OCI-M1 (cell line): ENCODE data around the gene DPP6.
A peak's percentile ranks its signal among the peaks of the same experiment; 100 is the strongest.

Experiments
- DNase-seq: peaks from one replicate; lab custom pipeline; 2025; lab: John Stamatoyannopoulos, UW

The DPP6 gene

DNA sequence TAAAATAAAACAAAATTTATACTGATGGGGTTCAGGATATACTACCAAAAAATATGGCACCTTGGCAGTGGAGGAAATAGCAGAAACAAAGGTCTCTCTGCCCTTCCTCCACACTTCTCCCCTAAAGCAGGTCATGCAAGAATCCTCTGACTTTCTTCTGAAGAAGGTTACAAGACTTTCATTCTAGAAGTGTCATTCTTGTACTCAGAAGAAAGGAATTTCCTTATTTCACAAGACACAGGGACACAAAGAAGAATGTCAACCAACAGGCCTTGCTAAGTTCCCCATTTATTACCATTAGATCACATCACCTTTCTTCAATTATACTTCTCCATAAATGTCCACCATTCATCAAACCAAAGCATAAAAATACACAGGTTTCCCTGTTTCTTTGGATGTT, 480.6 kb downstream of the DPP6 start:
- no peak for DNase-seq

DNA sequence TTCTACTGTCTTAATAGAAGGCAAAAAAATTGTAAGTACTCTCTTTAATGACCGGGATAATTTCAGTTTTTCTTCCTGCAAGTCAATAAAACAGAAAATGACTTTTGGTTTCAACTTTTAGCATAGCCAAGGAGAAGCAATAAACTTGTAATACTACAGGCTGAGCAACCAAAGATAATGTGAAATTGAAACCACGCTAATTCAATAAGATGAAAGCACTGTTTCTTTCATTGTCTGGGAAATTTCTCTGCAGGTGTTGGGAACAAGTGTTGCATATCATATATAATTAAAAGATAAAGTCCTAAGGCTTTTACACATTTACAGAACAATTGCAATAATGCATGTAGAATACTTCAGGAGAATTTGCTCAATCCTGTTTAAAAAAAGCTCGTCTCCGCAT, 488.4 kb downstream of the DPP6 start:
- no peak for DNase-seq

DNA sequence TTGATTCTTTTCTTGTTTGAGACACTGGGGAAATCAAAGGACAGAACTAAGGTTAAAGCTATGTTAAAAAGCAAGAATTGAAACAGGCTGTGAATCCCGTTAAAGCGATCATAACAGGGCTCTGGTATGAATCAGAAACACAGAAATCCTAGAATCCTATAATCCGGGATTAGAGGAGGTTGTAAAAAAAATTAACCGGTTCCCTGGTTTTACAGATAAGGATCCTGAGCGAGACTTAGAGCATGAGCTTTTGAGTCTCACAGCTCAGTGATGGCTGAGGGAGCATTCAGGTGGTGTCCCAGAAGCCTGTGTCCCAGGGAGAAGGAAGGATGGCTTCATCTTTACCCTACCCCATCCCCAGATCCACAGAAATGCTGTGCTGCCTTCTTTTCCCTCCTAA, 489.4 kb downstream of the DPP6 start:
- DNase-seq: no peak

DNA sequence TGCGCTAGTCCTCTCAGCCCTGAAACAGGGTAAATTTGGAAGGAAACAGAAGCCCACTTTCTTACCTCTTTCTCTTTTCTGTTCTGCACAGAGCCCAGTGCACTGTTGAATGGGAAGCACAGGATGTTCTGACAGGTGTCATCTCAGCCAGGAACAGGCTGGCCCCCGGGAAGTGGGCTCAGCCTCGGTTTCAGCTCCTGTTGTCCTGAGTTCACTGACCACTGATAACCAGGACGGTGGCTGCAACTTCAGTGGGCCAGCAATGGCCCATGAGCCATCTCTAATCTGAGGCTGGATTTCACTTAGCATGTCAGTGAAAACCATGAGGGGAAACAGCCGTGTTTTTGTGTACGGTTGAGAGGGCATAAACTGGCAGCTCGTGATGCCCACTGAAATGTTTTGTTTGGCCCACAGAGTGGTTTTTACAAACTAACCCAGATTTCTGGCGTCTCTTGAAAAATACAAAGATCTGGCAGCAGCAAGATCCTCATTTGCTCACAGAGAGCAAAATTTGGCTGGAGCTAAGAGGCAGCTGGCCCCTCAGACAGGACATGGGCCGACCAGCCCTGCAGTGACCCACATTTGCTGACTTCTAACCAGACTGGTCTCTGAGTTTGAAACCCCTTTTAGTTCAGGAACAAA, 494.9 kb downstream of the DPP6 start:
- DNase-seq: no peak

DNA sequence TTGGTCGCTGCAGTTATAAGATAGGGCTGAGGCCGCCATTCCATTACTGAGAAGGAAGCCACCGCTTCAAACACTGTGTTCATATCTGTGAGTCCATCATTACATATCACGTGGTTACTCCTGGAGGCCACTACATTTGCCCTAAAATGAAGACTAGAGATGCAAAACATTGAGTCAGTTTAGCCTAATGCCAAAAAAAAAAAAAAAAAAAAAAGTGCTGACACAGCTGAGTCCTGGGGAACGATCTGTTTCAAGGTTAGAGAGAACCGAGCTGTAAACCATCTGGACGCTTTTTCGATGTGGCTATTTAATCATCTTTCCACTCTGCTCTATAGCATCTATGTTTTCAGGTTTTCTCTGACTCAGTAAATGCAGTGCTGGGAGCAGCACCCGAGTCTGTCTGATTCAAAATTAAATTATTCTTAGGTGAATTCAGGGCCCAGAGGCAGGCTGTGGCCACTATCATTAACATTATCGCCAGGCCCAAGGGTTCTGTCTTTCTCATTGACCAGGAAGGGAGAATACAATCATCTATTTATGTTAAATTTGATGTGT, 501.6 kb downstream of the DPP6 start:
- DNase-seq: no peak

DNA sequence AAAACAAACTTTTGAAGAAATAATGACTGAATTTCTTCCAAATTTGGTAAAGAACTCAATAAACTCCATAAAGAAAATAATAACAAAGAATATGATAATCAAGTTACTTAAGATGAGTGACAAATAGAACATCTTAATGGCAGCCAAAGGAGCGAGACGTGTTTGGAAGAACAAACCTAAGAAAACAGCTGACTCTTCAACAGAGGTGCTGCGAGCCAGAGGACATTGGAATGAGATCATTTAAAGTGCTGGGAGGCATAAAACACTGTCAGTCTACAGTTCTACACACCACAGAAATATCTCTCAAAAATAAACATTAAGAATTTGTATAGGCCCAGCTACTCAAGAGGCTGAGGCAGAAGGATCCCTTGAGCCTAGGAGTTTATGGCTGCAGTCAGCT, 507.3 kb downstream of the DPP6 start:
- no peak for DNase-seq

DNA sequence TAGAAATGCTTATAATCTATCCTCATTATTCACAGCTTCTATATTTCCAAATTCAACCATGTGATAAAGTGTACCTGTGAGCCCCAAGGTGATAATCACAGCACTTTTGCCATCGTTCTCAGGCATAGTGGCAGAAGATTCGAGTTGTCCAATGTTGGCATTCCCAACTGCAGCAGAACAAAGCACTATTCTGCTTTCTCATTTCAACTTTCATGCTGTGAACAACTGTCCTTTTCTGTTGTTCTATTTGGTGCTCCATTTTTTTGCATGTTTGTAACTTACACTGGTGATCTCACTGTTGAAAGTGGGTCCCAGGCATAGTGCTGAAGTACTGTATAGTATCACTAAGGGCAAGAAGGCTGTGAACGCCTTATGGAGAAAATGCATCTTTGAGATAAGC, 512.5 kb downstream of the DPP6 start:
- DNase-seq: no peak

DNA sequence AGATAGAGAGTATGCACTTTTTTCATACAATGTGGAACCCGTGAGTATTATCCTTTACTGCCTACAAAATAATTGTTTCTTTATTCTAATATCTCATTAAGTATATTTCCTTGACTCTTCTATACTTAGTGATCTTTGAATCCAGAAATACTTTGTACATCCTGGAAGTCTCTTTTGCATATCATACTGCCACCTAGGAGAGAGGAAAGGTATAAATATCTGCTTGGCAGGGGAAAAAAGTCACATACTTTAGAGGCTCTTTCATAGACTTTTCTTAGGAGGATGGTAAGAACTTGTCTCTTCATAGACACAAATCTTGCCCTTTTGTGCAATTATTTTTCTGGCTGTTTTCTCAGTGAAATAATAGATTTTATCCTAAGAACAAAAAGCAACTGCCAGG, 514.7 kb downstream of the DPP6 start:
- peak; percentile 2 for DNase-seq

DNA sequence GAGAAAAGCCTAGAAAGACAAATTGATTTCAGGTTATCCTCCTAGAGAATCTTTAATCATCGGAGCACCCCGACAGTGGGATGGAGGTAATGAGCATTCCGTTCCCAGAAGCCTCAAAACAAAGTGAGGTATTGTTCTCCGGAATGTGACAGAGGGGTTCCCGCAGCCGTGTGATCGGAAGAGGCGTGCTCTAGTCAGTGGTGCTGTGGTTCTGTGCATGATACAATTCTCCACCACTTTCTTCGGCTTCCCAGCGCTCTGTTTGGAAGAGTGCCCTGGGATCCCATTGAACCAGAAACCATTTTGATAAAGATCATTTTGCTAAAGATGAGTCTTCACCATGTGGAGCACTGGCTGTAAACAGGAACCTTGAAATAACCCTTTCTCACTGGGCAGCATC, 516.1 kb downstream of the DPP6 start:
- no peak for DNase-seq

DNA sequence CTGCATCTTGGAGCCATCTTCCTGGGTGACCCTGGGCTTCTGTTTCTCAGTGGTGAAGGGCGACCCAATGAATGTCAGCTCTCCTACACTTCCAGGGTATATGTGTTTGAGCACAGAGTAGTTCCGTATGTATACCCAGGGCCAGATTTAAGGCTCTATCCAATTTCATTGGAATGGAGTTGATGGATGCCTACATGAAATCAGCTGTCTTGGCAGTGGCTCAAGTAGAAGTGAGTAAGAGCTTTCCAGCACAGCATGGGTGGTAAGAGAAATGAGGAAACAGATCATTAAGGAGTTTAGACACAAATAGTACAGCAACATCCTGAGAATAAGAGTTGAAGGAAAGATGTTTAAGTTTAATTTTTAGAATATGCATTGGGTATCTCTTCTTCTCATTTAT, 517.7 kb downstream of the DPP6 start:
- no peak for DNase-seq

DNA sequence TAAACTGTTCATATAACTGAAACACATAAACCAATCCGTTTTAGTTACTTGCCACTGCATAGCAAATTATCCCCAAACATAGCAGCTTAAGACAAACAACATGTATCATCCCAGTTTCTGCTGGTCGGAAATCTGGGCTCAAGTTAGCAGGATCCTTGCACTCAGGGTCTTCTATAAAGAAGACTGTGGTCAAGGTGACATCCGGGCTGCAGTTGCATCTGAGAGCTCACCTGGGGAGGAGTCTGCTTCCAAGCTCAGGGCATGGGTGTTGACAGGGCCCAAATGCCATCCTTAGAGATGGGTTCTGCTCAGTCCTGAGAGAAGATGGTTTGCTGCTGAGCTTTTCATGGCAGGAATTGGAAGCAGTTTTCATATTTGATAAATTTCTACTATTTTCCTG, 519.6 kb downstream of the DPP6 start:
- DNase-seq: no peak

DNA sequence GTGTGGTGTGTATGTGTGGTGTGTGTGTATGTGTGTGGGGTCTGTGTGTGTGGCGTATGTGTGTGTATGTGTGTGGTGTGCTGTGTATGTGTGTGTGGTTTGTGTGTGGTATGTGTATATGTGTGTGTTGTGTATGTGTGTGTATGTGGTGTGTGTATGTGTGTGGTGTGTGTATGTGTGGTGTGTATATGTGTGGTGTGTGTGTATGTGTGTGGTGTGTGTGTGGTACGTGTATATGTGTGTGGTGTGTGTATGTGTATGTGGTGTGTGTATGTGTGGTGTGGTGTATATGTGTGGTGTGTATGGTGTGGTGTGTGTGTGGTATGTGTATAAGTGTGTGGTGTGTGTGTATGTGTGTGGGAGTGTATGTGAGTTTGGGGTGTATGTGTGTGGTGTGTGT, 522.0 kb downstream of the DPP6 start:
- DNase-seq: no peak

DNA sequence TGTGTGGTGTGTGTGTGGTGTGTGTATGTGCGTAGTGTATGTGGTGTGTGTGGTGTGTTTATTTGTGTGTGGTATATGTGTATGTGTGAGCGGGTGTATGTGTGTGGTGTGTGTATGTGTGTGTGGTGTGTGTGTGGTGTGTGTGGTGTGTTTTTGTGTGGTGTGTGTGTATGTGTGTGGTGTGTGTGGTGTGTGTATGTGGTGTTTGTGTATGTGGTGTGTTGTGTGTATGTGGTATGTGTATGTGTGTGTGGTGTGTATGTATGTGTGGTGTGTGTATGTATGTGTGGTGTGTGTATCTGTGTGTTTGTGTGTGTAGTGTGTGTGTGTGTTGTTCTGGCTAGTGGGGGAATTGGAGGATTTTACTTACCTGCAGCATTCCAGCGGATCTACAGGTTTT, 523.3 kb downstream of the DPP6 start:
- DNase-seq: no peak

DNA sequence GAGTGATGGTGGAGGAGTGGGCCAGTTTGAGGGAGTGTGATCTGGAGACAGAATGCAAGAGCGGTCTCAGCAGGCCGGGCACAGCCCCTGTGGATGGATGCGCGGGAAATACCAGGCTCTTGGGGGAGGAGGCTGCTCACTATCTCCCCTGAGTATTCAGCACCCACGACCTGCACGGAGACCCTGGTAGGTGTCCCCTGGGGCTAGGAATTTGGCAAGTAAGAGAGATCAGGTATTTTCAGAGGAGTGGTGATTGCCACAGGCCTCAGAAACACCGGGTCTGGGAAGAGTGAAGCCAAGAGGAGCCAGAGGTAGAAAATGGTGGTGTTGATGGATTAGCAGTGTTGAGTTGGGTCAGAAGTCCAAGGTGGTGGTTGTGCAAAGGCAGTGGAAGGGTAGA, 524.4 kb downstream of the DPP6 start:
- no peak for DNase-seq

DNA sequence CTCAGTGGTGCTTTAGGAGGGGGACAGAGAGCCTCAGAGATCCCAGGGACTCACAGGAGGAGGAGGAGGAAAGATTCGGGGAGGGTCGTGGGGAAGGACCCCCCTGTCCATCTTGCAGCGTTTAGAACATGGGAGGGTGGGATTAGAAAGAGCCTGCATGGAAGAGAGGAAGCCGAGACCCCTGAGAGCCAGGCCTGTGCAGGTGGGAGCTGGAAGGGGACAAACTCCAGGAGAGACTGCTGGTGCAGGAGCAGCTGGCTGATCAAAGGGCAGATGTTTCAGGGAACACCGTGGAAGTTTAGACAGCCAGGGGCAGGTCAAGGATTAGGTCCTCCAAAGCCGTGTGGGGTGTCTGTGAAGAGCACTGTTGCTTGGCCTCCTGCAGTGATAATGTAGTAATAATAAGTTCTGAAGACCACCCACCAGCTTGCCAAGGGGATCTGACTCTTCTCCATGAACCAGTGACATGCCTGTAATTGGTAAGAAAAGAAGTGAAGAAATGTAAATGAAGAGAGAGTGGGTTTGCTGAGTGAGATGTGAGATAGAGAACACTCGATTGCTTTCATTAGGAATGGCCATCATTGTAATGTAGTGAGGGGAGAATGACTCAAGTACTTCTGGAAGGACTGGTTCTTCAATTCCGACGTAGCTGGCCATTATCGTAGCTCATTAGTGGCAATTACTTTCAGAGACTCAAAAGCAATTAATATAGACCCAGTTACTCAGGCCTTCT, 525.1 kb downstream of the DPP6 start:
- no peak for DNase-seq

DNA sequence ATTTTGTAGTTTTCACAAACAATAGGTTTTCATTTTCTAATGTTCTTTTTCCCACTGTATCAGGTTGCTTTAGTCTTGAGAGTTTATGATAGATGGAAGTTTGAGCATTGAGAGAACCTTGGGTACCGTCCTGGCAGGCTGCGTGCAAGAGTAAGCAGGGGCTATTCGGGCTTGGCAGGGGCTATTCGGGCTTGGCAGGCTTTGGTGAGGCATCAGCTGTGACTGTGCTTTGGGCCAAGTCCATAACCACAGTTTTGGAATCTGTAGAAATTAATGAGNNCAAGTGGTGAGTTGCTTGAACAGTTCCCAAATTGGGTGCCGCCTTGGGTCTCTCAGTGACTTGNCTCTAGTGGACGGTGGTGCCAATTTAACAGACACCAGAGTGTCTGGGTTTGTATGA, 526.1 kb downstream of the DPP6 start:
- DNase-seq: no peak

DNA sequence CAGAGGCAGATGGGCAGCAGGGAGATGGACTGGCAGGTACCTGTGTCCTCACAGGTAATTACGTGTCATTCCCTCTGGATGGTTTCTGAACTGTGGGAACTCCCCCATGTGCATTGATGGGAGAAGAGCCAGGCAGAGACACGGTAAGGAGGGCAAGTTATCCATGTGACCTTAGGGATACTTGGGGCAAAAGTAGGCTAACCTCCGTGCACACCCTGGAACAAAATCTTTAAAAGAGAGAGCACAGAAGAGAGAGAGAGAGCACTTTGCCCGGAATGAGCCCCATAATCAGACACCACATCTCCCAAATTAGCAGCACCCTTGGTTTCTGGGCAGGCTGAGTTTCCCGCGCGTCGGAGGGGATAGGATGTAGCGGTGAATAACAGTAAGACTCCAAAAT, 527.5 kb downstream of the DPP6 start:
- DNase-seq: no peak

DNA sequence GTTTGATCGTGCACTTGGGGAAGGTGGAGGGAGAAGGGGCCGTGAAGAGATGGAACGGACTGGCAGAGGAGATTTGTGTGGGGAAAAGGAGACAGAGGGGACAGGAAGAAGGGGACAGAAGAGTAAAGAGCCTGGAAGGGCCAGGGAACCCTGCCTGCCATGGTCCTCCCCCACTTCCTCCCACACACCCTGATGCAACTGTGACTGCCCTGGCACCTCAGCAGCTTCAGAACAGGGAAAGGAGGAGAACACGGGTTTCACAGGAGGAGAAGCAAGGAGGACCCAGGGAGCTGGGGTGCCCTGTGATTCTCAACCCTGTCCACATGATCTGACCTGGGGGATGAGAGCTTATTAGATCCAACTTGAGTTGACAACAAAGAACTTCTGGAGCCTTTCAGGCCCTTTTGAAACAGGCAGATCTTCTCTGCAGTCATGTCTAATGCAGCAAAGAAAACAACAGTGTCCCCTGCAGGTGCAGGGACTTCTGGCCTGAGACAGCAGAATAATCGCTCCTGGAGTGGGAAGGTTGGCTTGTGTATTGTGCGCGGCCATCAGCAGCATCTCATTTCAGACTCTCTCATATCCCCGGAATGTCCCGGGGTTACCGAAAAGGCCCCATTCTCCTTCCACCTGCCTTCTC, 529.2 kb downstream of the DPP6 start:
- DNase-seq: no peak

DNA sequence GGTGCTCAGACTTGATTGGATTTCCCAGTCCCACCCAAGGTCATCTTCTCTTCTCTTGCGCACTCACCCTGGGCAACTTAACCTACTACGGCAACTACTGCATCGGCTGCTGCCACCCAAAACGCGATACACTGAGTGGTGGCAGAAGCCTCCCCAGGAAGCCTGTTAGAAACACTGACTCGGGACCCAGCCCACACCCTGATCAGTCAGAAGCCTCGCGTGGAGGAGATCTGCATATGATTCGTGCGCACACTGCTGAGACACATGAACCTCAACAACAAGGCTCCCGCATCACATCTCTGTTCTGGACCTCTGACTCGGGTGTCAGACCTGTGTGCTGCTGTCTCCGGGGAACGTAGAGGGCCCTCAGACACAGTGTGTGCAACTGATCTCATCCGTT, 531.3 kb downstream of the DPP6 start:
- no peak for DNase-seq

DNA sequence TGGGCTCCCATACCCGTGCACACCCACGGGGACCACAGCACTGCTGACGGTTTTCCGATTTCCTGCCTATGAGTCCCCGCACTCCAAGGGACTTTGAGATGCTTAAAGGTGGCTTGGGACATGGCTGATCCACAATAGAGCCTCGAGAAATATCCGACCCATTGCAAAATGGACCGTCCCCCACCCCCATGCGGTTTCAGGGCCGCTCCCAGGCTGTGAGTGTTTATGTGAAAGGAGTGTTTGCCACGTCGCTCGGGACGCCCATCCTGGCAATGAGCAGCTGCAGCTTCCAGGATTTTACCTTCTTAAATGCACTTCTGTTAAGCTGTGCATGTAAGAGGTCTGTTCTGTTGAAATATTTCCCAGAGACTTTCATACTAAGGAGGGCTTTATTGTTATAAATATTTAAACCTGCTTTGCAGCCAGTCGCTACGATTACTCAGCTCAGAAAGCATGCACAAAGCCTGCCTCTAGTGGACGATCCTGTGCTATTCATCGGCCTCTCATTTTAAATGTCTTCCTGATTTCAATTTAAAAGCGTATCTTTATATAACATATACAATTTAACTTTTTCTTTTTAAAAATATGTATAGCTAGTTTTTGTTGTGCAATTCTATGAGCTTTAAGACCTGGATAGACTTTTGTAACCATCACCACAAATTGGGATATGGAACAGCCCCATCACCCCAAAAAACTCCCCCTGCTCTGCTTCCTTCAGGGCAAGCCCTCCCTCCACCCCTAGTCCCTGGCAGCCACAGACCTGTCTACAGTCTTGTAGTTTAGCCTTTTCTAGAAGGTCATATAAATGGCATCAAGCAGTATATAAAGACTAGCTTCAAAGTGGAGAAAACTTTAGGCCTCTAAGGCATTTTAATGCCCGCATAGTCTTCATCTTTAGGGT, 532.4 kb downstream of the DPP6 start:
- DNase-seq: no peak

DNA sequence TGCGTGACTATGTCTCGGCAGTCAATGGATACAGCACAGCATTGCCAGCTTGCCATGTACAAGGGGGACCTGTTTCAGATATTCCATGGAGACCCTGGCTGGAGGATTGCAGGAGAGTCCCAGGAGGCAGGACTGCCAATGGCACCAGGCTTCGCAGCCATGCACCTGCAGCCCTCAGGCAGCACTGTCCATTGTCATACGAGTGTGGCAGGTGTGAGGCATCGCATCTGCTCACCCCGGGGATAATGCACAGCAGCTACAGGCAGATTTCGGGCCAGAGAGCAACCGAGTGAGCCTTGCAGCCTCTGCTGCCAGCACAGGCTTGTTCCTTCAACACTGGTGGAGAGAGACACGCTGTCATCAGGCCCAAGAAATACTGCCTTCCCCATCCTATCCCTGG, 535.6 kb downstream of the DPP6 start:
- no peak for DNase-seq

DNA sequence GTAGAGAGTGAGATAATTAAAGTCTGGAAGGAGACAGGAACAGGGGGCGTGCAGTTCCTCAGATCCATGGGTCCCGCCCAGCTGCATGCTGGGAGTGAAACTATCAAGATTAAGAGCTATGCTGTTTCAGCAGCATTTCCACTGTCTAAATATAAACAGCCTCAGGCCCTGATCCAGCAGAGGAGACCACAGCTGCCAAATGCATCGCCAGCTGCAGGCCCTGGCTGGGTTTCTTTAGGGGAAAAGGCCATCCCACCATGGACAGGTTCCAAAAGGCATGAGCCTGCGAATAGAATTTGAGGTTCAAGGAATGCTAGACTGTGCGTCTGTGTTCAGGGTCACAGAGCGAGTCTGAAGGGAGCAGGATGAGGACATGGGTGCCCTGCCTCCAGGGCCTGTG, 539.3 kb downstream of the DPP6 start:
- no peak for DNase-seq
